Measurements from ENCODE around the gene RAB34.

The RAB34 gene

GRCh38 chr17:28669918-28670317 is 47.8 kb downstream of the RAB34 start:
- no peak for DNase-seq

DNA sequence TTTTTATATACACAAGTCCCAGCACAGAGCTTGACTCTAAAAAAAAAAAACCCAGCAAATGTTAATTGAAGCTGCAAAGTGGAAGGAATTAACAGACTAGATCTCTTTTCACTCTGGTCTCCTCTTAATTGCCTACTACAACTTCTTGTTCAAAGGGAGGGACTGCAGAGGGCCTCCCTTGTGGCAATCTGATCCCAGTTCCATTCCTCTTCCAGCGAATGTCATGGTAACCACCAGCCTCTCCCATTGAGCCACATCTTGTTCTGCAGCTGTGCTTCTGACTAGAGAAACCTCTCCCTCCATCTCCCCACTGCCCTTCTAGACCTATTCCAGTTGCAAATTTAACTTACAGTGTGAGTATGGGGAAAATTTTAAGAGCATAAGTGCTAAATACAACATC is 49.8 kb downstream of the RAB34 start:
- DNase-seq, result no peak

DNA sequence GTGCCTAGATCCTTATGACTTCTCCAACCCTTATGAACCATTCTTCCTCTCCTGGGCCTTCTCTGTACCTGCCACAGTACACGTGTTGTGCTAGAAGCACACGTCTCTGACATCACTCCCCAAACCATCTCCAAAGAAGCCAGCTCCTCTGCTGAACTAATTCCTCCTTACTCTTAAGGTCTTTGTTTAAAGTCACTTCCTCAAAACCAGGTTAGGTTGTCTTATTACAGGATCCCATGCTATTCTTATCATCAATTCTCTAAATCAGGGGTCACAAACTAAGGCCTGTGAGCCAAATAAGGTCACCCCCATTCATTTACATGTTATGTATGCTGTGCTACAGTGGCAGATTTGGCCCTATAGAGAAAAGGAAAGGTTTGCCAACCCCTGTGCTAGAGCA is 51.7 kb downstream of the RAB34 start:
- no peak for DNase-seq
